Esophagus squamous epithelium (tissue), 4 donors: Measurements from ENCODE around the gene CTIF.

Source experiments
- POLR2A ChIP-seq, 4 donors: fragments of 450-650 bp; IDR thresholded peaks; one replicate each; pipeline ENCODE4 v1.6.1; 2017; ENCODE audit warnings: antibody characterized with exemption in 4 of 4, mild to moderate bottlenecking in 4 of 4, moderate library complexity in 3 of 4
- TF ChIP-seq, protein P1 (sequence below), 6 experiments: fragments of 450-650 bp in 4 of 6; fragments of 200-600 bp in 2 of 6; sonication (generic) in 2 of 6; IDR thresholded peaks; one replicate each; pipeline ENCODE4 v1.5.1; 2016 to 2019; ENCODE audit warnings: antibody characterized with exemption in 6 of 6, mild to moderate bottlenecking in 4 of 6, moderate library complexity in 4 of 6

DNA sequence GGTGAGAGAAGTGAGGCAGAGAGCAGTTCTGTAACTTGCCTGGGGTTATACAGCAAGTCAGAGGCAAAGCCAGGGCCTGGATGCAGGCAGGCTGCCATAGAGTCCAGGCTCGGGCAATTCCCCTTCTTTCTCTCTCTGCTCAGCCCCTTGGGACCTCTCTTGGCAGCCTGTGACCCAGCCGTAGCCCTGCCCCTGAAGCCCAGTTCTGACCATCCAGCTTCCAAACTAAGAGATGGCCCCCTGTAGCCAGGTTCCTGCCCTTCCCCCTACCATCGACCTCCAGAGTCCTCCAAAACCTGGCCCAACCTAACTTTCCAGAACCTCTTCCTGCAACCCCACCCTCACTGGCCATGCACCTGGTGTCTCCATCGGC, 201.2 kb downstream of the CTIF start:
- TF ChIP-seq, protein P1, sequence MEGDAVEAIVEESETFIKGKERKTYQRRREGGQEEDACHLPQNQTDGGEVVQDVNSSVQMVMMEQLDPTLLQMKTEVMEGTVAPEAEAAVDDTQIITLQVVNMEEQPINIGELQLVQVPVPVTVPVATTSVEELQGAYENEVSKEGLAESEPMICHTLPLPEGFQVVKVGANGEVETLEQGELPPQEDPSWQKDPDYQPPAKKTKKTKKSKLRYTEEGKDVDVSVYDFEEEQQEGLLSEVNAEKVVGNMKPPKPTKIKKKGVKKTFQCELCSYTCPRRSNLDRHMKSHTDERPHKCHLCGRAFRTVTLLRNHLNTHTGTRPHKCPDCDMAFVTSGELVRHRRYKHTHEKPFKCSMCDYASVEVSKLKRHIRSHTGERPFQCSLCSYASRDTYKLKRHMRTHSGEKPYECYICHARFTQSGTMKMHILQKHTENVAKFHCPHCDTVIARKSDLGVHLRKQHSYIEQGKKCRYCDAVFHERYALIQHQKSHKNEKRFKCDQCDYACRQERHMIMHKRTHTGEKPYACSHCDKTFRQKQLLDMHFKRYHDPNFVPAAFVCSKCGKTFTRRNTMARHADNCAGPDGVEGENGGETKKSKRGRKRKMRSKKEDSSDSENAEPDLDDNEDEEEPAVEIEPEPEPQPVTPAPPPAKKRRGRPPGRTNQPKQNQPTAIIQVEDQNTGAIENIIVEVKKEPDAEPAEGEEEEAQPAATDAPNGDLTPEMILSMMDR (IDR thresholded peaks at IDR 0.05): no peak
- no peak for TF ChIP-seq POLR2A (IDR thresholded peaks at IDR 0.05)
